ENCODE data around the gene TIAM1. TPM values are rescaled to one million over a fixed set of nuclear protein-coding genes. Genes with fewer than 3 reads are reported as not detected.

The TIAM1 gene
- total RNA-seq, 4 donors from 2014 or later = 6.5 to 36.4 (median 13.0) TPM

- no peak for ATAC-seq (ENCODE audit: low FRiP score)
- TF ChIP-seq CTCF (IDR thresholded peaks at IDR 0.05) = no peak
- no peak for DNase-seq (ENCODE audit: low spot score)
Measured at GRCh38 chr21:31253684-31254083, 90.4 kb downstream of the TIAM1 start.

DNA sequence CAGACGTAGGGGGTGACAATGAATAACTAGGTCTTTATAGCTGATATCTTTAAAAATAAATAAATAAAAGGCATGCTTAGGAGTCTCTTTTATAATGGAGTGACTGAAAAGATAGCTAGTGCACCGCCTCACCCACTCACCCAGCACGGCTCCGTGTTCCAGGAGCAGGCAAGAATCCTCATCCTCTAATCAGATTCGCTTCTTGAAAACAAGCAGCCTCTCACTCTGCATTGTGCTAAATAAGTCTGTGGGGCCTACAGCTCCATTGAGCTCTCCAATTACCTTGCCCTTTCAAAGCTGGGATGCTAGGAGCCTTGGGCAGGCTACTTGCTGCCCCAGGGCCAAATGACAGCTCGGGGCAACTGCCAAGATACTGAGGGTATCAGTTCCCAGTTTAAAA lies 91.5 kb downstream of the TIAM1 start:
- no peak for TF ChIP-seq CTCF (IDR thresholded peaks at IDR 0.05)
- DNase-seq (ENCODE audit: low spot score) (no peak), ATAC-seq (ENCODE audit: low FRiP score) (no peak)

GRCh38 chr21:31252091-31252490 lies 92.0 kb downstream of the TIAM1 start:
- TF ChIP-seq CTCF (IDR thresholded peaks at IDR 0.05) = no peak
- no peak for DNase-seq (ENCODE audit: low spot score)
- no peak for ATAC-seq (ENCODE audit: low FRiP score)

GRCh38 chr21:31251686-31252085 lies 92.4 kb downstream of the TIAM1 start:
- DNase-seq (ENCODE audit: low spot score) (no peak), ATAC-seq (ENCODE audit: low FRiP score) (no peak)
- TF ChIP-seq CTCF (IDR thresholded peaks at IDR 0.05) = no peak

- ATAC-seq (ENCODE audit: low FRiP score) = no peak
- DNase-seq (ENCODE audit: low spot score) = no peak
- no peak for TF ChIP-seq CTCF (IDR thresholded peaks at IDR 0.05)
Measured at GRCh38 chr21:31248598-31248997, 95.5 kb downstream of the TIAM1 start.

DNA sequence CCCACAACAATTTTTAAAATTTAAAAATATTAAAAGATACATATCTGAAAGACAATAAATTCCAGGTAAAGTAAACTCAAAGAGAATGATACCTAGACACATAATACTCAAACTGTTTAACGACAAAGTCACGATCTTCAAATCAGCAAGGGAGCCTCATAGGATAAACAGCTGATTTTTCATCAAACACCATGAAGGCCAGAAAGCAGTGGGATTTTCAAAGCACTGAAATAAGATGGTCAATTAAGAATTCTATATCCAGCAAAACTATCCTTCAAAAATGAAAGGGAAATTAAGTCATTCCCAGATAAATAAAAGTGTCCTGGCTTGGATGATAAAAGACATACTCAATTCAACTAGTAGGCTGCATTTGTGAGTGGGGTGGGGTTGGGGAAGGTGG lies 100.5 kb downstream of the TIAM1 start:
- no peak for DNase-seq (ENCODE audit: low spot score)
- no peak for TF ChIP-seq CTCF (IDR thresholded peaks at IDR 0.05)
- ATAC-seq (ENCODE audit: low FRiP score) = no peak

DNA sequence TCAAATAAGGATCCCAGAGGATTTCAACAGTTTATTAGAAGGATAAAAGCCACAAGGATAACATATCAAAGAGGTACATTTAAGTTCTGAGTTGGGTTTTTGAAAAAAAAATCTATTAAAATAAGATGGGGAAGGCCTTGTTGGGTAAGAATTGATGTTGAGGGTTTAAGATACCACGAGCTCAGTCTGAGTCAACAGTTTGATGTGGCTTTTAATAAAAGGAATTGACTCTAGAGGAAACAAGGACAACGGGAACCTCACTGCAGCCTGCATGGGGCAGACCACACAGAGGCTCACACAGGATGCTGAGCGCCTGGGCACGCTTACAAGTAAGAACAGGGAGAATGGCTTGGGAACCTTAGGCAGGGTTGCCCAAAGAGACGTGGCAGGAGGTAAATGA lies 107.5 kb downstream of the TIAM1 start:
- TF ChIP-seq CTCF (IDR thresholded peaks at IDR 0.05) = no peak
- no peak for ATAC-seq (ENCODE audit: low FRiP score)

More for the DNA sequence above, 107.5 kb downstream of the TIAM1 start:
- no peak for DNase-seq (ENCODE audit: low spot score)
